Lung (tissue), 12 donors: ENCODE results near the gene SDF4. TPM values are rescaled to one million over a fixed set of nuclear protein-coding genes. Genes with fewer than 3 reads are reported as not detected.

Experiments
- ATAC-seq: fragments of 200-7000 bp; cut with Tn5 transposase; one replicate; pipeline ENCODE4 v1.9.1; 2020; ENCODE audit warnings: moderate number of reproducible peaks; ENCODE audit not compliant: insufficient read depth, low FRiP score
- DNase-seq, 3 donors: peaks; one replicate each; pipeline ENCODE4 v3.0.0-alpha.2; 2013 to 2017
- H3K27ac ChIP-seq, 2 donors: one replicate each; pipeline ENCODE4 v1.5.1; 2013; ENCODE audit warnings: mild to moderate bottlenecking in 2 of 2, moderate library complexity in 2 of 2, control low read depth in 1 of 2, inconsistent platforms in 1 of 2, low read depth in 1 of 2, low read length in 1 of 2
- H3K27me3 ChIP-seq, 3 donors: one replicate each; pipeline ENCODE4 v1.5.1; 2013; ENCODE audit warnings: low read length in 2 of 3; ENCODE audit not compliant: control insufficient read depth in 3 of 3, insufficient read depth in 3 of 3
- H3K36me3 ChIP-seq, 4 donors: one replicate each; pipeline ENCODE4 v1.5.1; 2013; ENCODE audit warnings: low read length in 4 of 4, mild to moderate bottlenecking in 1 of 4, moderate library complexity in 1 of 4; ENCODE audit not compliant: control insufficient read depth in 4 of 4, insufficient read depth in 4 of 4
- H3K4me1 ChIP-seq, 5 donors: one replicate each; pipeline ENCODE4 v1.5.1; 2013; ENCODE audit warnings: low read length in 5 of 5, mild to moderate bottlenecking in 2 of 5, moderate library complexity in 1 of 5; ENCODE audit not compliant: control insufficient read depth in 5 of 5, insufficient read depth in 5 of 5
- H3K4me3 ChIP-seq: one replicate; pipeline ENCODE4 v1.5.1; 2013; ENCODE audit warnings: mild to moderate bottlenecking, control low read depth, moderate library complexity
- H3K9ac ChIP-seq, 2 donors: one replicate each; pipeline ENCODE4 v1.5.1; 2013; ENCODE audit warnings: low read length in 2 of 2, control low read depth in 1 of 2; ENCODE audit not compliant: insufficient read depth in 1 of 2
- H3K9me3 ChIP-seq, 4 donors: one replicate each; pipeline ENCODE4 v1.5.1; 2013; ENCODE audit warnings: low read length in 3 of 4, mild to moderate bottlenecking in 1 of 4, moderate library complexity in 1 of 4; ENCODE audit not compliant: control insufficient read depth in 4 of 4, insufficient read depth in 3 of 4
- WGBS, 2 donors: extraction: QIAGEN DNeasy Blood & Tissue Kit; methylation state at CpG; one replicate each; pipeline ENCODE4 v1.1.7; 2013; 5-methylcytosine and 5-hydroxymethylcytosine counted together
- polyA plus RNA-seq, 2 donors: library from polyadenylated mRNA; stranded (reverse); fragments of 200-250 nt; gene quantifications; one replicate each; pipeline ENCODE4 v1.2.1, GENCODE V29; 2013
- total RNA-seq, 2 donors: library from RNA; depleted of rRNA in 1 of 2; stranded (reverse); fragments of >200 nt in 1 of 2; gene quantifications; one replicate each; pipeline ENCODE4 v1.2.1, GENCODE V29; 2014 to 2021
- TF ChIP-seq, protein P1 (sequence below): IDR thresholded peaks from 2 replicates; pipeline ENCODE4 v1.5.1; 2012; ENCODE audit warnings: mild to moderate bottlenecking; ENCODE audit errors: control extremely low read depth, extremely low read depth
- donor health status: control.
- donor health status: control.
- donor health status: Bipolar disorder and iron deficiency.
- donor health status: healthy.
- donor health status: DM: yes; HTN: yes; CAD: no.

The SDF4 gene
- total and polyA plus RNA-seq, 4 donors: 65.7 to 189 (median 143) TPM

GRCh38 chr1:1216770-1217620, 14.8 kb downstream of the SDF4 start:
- no peaks in the 10 kb centered on the region for H3K27me3 ChIP-seq
- H3K36me3 ChIP-seq: peaks cover 5 to 59% (median 16%) of the 10 kb centered on the region in 4 donors

GRCh38 chr1:1215881-1216605, 15.8 kb downstream of the SDF4 start:
- no peak for ATAC-seq
- Histone ChIP-seq H3K4me1 (peaks cover 0 to 26% (median 0%) of the 10 kb centered on the region in 5 donors), H3K27ac (peak overlapping the region in 1 of 2 donors; percentile 9), H3K4me3 (no peak overlapping the region), H3K9ac (no peak overlapping the region), H3K36me3 (peaks cover 5 to 52% (median 10%) of the 10 kb centered on the region in 4 donors), H3K9me3 (peaks cover 0 to 2% (median 0%) of the 10 kb centered on the region in 4 donors), H3K27me3 (no peaks in the 10 kb centered on the region)
- no peak for DNase-seq
- TF ChIP-seq, protein P1, sequence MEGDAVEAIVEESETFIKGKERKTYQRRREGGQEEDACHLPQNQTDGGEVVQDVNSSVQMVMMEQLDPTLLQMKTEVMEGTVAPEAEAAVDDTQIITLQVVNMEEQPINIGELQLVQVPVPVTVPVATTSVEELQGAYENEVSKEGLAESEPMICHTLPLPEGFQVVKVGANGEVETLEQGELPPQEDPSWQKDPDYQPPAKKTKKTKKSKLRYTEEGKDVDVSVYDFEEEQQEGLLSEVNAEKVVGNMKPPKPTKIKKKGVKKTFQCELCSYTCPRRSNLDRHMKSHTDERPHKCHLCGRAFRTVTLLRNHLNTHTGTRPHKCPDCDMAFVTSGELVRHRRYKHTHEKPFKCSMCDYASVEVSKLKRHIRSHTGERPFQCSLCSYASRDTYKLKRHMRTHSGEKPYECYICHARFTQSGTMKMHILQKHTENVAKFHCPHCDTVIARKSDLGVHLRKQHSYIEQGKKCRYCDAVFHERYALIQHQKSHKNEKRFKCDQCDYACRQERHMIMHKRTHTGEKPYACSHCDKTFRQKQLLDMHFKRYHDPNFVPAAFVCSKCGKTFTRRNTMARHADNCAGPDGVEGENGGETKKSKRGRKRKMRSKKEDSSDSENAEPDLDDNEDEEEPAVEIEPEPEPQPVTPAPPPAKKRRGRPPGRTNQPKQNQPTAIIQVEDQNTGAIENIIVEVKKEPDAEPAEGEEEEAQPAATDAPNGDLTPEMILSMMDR: no peak
- 93 to 94% methylated on average over 20 to 21 of the region's 21 CpGs for WGBS, 2 donors

More at GRCh38 chr1:1216770-1217620, 14.8 kb downstream of the SDF4 start:
- no peak for DNase-seq
- H3K27ac ChIP-seq: no peak overlapping the region
- peaks cover 0 to 2% (median 0%) of the 10 kb centered on the region in 4 donors for H3K9me3 ChIP-seq
- H3K9ac ChIP-seq: no peak overlapping the region
- TF ChIP-seq, protein P1: no peak
- 92 to 93% methylated on average over 67 to 74 of the region's 74 CpGs for WGBS, 2 donors
- H3K4me3 ChIP-seq: no peak overlapping the region
- peaks cover 0 to 22% (median 0%) of the 10 kb centered on the region in 5 donors for H3K4me1 ChIP-seq
- no peak for ATAC-seq

DNA sequence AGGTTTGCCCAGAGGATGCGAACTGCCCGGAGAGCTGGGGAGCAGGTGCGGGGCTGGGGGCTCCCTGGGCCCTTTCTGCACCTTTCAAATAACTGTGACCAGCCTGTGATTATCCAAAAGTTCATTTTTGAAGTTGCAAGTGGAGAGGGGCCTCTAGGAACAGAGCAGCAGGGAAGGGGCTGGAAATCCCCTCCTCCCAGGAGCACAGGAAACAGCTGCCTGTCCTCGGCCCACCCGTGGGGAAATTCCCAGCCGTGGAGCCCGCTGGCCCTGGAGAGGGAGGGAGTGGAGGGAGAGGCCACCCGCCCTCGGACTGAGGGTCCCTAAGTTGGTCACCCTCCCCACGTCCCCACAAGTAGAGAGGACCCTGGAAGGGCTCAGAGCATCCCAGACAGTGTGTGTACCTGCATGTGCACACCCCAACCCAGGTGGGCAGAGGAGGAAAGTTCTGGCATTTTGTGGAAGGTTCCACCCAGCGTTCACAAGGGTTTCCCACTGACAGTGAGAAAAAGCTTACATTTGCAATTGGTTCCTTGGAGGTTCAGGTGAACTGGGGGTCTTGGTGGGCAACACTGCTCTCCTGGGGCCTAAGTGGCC, 16.6 kb downstream of the SDF4 start:
- H3K36me3 ChIP-seq: peaks cover 5 to 44% (median 10%) of the 10 kb centered on the region in 4 donors
- no peak for DNase-seq
- peak overlapping the region in 1 of 2 donors; percentile 9 for H3K27ac ChIP-seq
- TF ChIP-seq, protein P1: no peak
- H3K9ac ChIP-seq: no peak overlapping the region
- no peak overlapping the region for H3K4me3 ChIP-seq
- peaks cover 0 to 2% (median 0%) of the 10 kb centered on the region in 4 donors for H3K9me3 ChIP-seq
- WGBS, 2 donors: 43 to 48% methylated on average over 11 of the region's 11 CpGs
- H3K4me1 ChIP-seq: peaks cover 0 to 26% (median 0%) of the 10 kb centered on the region in 5 donors
- ATAC-seq: no peak
- H3K27me3 ChIP-seq: no peaks in the 10 kb centered on the region
